NOMO-1 (cell line): ENCODE results near the gene KCTD11.

ENCODE experiments used
- DNase-seq, 2 experiments: peaks; one replicate each; lab custom pipeline; 2025; ENCODE audit not compliant: unreplicated experiment in 2 of 2; lab: John Stamatoyannopoulos, UW

KCTD11 gene

GRCh38 chr17:7403043-7403726, 51.2 kb downstream of the KCTD11 start:
- no peak for DNase-seq

GRCh38 chr17:7403727-7403976, 51.7 kb downstream of the KCTD11 start:
- peak in 1 of 2 experiments; percentile 74 for DNase-seq

- peak; percentile 98 to 99 for DNase-seq
Observed at GRCh38 chr17:7403977-7404736, 52.2 kb downstream of the KCTD11 start, which contains the start of gene TMEM256. TSS of gene TMEM256 (minus strand) at chr17:7404097. CDS start at chr17:7404084, 13 bp downstream.
